NCI-H524 (cell line): ENCODE measurements around the gene TNFSF15.

Source experiments
- DNase-seq, 2 experiments: peaks; one replicate each; lab custom pipeline; 2025; lab: John Stamatoyannopoulos, UW

Gene TNFSF15

DNA sequence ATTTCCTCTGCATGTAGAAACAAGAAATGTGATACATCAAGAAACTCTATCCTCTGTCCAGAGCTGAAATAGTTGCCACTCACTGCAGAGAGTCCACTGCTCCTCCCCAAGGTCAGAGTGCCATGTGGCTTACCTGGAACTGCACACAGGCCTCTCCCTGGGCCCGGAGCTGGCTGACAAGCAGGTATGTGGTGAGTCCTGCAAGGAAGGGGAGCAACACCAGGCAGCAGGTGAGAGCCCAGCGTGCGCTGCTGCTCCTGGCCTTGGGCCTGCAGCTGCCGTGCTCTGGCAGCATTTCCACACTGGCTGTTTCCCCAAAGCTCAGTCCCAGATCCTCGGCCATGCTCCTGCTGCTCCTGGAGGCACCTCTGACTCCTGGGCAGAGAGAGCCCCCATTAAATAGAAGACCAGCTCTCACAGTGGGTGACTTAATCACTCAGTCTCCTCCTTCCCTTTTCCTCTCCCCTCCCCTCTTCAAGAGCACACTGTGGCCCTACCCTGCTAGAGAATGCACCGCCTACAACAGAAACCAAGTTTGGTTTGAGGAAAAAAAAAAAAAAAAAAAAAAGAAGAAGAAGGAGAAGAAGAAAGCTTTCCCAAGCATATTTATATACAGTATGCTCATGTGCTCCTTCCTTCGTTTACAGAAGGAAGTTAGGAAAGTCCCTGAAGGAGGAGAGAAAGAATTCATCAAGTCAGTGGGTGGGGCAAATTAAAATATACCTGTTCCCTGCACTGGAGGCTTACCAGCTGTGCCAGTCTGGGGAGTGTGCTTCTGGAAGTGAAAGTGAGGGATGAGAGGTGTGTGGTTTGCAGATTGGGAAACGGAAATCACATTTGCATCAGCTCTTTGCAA lies at the start of gene TNFSF15:
Gene TNFSF15 (minus strand): TSS at position 370 of the 856 bp plus-strand sequence. CDS start 27 bp downstream, at position 343.
- DNase-seq = no peak

- DNase-seq = no peak
Measured at GRCh38 chr9:114855488-114855887, 49.6 kb upstream of the TNFSF15 start.

DNA sequence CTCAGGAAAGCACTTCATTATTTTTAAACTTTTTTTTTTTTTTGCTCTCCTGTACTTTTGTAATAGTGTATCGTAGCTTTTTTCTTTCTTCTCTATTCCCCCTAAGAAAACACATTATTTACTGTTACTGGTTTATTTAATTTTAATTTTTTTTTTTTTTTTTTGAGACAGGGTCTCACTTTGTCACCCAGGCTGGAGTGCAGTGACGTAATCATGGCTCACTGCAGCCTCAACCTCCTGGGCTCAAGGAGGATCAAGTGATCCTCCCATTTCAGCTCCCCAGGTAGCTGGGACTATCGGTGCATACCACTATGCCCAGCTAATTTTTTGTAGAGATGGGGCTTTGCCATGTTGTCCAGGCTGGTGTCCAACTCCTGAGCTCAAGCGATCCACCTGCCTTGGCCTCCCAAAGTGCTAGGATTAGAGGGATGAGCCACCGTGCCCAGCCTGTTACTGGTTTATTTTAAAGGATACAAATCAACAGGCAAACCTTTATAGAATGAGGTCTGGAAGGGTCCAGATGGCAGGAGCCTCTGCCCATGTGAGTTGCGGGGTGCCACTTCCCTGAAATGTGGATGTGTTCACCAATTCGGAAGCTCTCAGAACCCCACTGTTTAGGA lies 49.0 kb upstream of the TNFSF15 start:
- no peak for DNase-seq

DNA sequence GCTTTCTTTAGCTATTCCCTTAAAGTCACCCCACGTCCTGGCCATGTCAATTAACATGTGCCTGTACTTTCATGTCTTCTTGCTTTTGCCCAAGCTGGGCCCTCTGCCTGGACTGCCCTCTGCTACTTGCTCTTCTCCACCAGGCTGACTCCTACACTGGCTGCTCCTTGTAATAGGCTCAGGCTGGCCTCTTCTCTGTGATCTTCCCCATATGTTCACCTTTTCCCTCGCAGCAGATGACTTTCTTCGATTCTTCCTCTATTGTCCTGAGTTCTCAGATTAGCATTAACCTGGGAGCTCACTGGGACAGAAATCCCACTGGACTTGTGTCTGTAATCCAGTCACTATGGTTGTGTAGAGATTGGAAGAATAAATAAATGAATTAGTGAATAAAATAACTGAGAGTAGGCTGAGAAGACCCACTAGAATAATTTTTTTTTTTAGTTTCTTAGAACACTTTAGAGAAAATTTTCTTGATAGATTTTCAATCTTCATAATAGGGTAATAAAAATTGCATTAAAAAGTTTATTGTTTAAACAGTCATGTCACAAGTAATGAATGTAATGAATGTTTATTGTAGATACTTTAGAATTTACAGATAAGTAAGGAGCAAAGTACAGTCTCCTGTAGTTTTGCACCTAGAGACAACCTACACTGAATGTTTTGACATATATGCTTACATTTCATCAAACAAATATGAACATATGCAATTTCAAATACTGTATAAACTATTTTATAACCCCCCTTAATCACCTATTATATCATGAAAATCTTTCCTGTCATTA lies 47.4 kb upstream of the TNFSF15 start:
- DNase-seq = peak in 1 of 2 experiments; percentile 26

GRCh38 chr9:114852050-114852594 lies 46.3 kb upstream of the TNFSF15 start:
- no peak for DNase-seq

- no peak for DNase-seq
Measured at GRCh38 chr9:114851306-114851705, 45.5 kb upstream of the TNFSF15 start.

DNA sequence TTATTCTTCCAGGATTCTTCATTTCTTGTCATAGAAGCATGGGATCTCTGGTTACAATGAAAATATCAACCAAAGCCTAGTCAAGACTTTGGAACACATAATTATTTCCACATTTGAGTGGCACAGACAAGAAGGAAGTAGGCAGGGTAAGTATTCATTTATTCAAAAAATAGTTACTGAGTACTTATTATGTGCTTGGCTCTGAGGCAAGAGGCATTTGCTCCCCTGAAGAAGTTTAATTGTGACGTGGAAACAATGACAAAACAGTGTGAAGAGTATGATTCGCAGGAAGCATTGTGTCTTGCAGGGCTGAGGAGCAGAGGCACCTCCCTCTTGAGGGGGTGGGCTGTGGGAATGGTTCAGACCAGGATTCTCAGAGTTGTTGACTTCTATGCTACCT lies 45.0 kb upstream of the TNFSF15 start:
- no peak for DNase-seq

- no peak for DNase-seq
Measured at GRCh38 chr9:114849450-114849849, 43.6 kb upstream of the TNFSF15 start.

- no peak for DNase-seq
Measured at GRCh38 chr9:114847492-114848417, 41.9 kb upstream of the TNFSF15 start.

- no peak for DNase-seq
Measured at GRCh38 chr9:114845373-114845772, 39.5 kb upstream of the TNFSF15 start.

GRCh38 chr9:114844766-114845165 lies 38.9 kb upstream of the TNFSF15 start:
- no peak for DNase-seq

GRCh38 chr9:114837923-114838322 lies 32.1 kb upstream of the TNFSF15 start:
- DNase-seq = no peak

- no peak for DNase-seq
Measured at GRCh38 chr9:114836769-114837168, 30.9 kb upstream of the TNFSF15 start.

DNA sequence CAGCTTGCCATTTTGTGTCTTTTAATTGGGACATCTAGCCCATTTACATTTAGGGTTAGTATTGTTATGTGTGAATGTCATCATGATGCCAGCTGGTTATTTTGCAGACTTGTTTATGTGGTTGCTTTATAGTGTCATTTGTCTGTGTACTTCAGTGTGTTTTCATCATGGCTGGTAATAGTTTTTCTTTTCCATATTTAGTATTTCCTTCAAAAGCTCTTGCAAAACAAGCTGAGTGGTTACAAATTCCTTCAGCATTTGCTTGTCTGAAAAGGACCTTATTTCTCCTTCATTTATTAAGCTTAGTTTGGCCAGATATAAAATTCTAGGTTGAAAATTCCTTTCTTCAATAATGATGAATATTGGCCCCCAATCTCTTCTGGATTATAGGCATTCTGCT lies 28.5 kb upstream of the TNFSF15 start:
- no peak for DNase-seq

- no peak for DNase-seq
Measured at GRCh38 chr9:114830546-114830945, 24.7 kb upstream of the TNFSF15 start.

GRCh38 chr9:114829574-114830440 lies 24.0 kb upstream of the TNFSF15 start:
- no peak for DNase-seq

GRCh38 chr9:114828303-114828650 lies 22.4 kb upstream of the TNFSF15 start:
- DNase-seq = no peak

DNA sequence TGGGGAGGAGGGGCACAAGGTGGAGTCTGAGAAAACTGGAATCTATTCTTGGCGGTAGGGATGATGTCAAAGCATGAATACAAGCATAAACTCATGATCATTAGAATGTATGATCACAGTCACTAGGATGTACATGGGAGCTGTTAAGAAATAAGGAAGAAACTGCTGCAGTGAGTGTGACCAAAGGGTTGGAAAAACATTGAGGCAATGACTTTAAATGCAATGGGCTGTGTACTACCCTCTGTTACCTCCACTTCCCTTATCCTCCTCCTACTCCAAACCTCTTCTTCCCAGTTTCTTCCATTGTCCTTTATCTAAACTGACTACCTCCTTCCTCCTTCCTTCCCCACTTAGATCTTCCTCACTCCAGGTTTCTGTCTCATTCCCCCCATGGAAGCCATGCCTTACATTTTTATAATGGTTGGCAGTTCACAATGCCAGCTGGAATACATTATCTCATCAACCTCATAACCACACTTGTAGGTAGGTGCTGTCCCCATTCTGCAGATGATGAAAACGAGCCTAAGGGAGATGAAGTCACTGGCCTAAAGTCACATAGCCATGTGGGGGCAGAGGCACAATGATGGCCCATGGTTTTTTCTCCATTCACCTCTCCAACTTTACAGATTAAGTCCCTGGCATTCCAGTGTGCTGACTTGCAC lies 21.9 kb upstream of the TNFSF15 start:
- no peak for DNase-seq

GRCh38 chr9:114826431-114826830 lies 20.6 kb upstream of the TNFSF15 start:
- no peak for DNase-seq
